DOHH2 (cell line): Measurements from ENCODE around the gene CEBPG.

ENCODE experiments used
- CTCF ChIP-seq: fragments of 200-600 bp; sonication (generic); IDR thresholded peaks from one replicate; pipeline ENCODE4 v1.5.1; 2014; ENCODE audit warnings: antibody characterized with exemption, mild to moderate bottlenecking, low read depth, low read length; ENCODE audit not compliant: poor library complexity, severe bottlenecking
- EZH2phosphoT487 ChIP-seq: fragments of 200-600 bp; sonication (generic); IDR thresholded peaks from 2 replicates; pipeline ENCODE4 v1.6.1; 2017; ENCODE audit warnings: borderline replicate concordance, mild to moderate bottlenecking, antibody characterized with exemption, low read length, moderate library complexity, mixed read lengths

GRCh38 chr19:33325920-33326319 is 47.6 kb upstream of the CEBPG start:
- TF ChIP-seq CTCF (no peak), EZH2phosphoT487 (no peak)
